Adrenal gland (tissue), 12 donors: ENCODE measurements around the gene EGFLAM. TPM values are rescaled to one million over a fixed set of nuclear protein-coding genes. Genes with fewer than 3 reads are reported as not detected.

ENCODE experiments used
- DNase-seq, 7 donors: peaks; one replicate each; pipeline ENCODE4 v3.0.0-alpha.2; 2019 to 2020
- H3K27ac ChIP-seq, 5 donors: fragments of 200-600 bp; sonication (generic) in 4 of 5; 1 replicate in 3 of 5; 2 replicates in 2 of 5; pipeline versions ENCODE4 v1.5.1 to v1.8.0; 2016 to 2020; ENCODE audit warnings: mild to moderate bottlenecking in 1 of 5
- H3K27me3 ChIP-seq: fragments of 200-600 bp; 2 replicates; pipeline ENCODE4 v1.8.0; 2021
- H3K36me3 ChIP-seq, 2 donors: fragments of 200-600 bp; replicated peaks in 1 of 2; 1 replicate in 1 of 2; 2 replicates in 1 of 2; pipeline versions ENCODE4 v1.5.1 to v1.8.0; 2018 to 2022
- H3K4me1 ChIP-seq, 2 donors: fragments of 200-600 bp; replicated peaks in 1 of 2; 1 replicate in 1 of 2; 2 replicates in 1 of 2; pipeline versions ENCODE4 v1.5.1 to v1.8.0; 2018 to 2021
- H3K4me3 ChIP-seq, 4 donors: fragments of 200-600 bp; sonication (generic) in 3 of 4; one replicate each; pipeline ENCODE4 v1.5.1; 2016 to 2018
- H3K9me3 ChIP-seq, 3 donors: fragments of 200-600 bp; sonication (generic) in 1 of 3; replicated peaks in 1 of 3; 1 replicate in 2 of 3; 2 replicates in 1 of 3; pipeline versions ENCODE4 v1.5.1 to v1.8.0; 2016 to 2021
- POLR2A ChIP-seq, 2 donors: fragments of 450-650 bp; IDR thresholded peaks; one replicate each; pipeline ENCODE4 v1.6.1; 2017; ENCODE audit warnings: antibody characterized with exemption in 2 of 2, mild to moderate bottlenecking in 2 of 2, moderate library complexity in 1 of 2
- WGBS, 4 donors: extraction: QIAGEN DNeasy Blood & Tissue Kit in 2 of 4; methylation state at CpG; one replicate each; pipeline versions ENCODE4 v1.1.5 to v1.1.7; 2013 to 2017; 5-methylcytosine and 5-hydroxymethylcytosine counted together
- intact Hi-C, 2 donors: fragments of 100-400 bp; cut with DNase I; formaldehyde crosslinking; loops; one replicate each; pipeline versions ENCODE4 v1.14.1 to v1.15.0; 2022 to 2023
- polyA plus RNA-seq, 3 donors: library from polyadenylated mRNA; stranded (reverse); fragments of 200-250 nt in 2 of 3; fragments of 350-450 nt in 1 of 3; fragmentation: Illumina TruSeq in 1 of 3; extraction: RNeasy Lipid Tissue Mini Kit (QIAGEN cat#74804) in 1 of 3; gene quantifications; one replicate each; pipeline ENCODE4 v1.2.3, GENCODE V29; 2013 to 2014
- total RNA-seq, 9 donors: library from RNA; depleted of rRNA in 4 of 9; stranded (reverse); fragments of >200 nt in 4 of 9; fragments of 120-200 nt in 1 of 9; fragmentation: NEBNext Ultra II Directional in 1 of 9; extraction: Animal tissue kit (Norgen Biotek cat#: 25700) in 1 of 9; gene quantifications; one replicate each; pipeline versions ENCODE4 v1.1.0 to v1.2.4, GENCODE V29; 2013 to 2023
- TF ChIP-seq, protein P1 (sequence below), 6 experiments: fragments of 450-650 bp in 4 of 6; fragments of 200-600 bp in 2 of 6; sonication (generic) in 1 of 6; IDR thresholded peaks; 1 replicate in 5 of 6; 2 replicates in 1 of 6; pipeline versions ENCODE4 v1.5.1 to v1.8.0; 2016 to 2021; ENCODE audit warnings: antibody characterized with exemption in 6 of 6, mild to moderate bottlenecking in 2 of 6, moderate library complexity in 1 of 6
- donor health status: healthy with polysubstance abuse.
- donor health status: Bipolar disorder and iron deficiency.
- donor health status: DM: yes; HTN: yes; CAD: no.
- donor health status: DM: no; HTN: no; CAD: no.
- donor health status: DM: no; HTN: no; CAD: no.
- donor health status: DM: yes; HTN: yes; CAD: no.

EGFLAM gene
- total and polyA plus RNA-seq, 12 donors = 4.4 to 29.0 (median 16.1) TPM

DNA sequence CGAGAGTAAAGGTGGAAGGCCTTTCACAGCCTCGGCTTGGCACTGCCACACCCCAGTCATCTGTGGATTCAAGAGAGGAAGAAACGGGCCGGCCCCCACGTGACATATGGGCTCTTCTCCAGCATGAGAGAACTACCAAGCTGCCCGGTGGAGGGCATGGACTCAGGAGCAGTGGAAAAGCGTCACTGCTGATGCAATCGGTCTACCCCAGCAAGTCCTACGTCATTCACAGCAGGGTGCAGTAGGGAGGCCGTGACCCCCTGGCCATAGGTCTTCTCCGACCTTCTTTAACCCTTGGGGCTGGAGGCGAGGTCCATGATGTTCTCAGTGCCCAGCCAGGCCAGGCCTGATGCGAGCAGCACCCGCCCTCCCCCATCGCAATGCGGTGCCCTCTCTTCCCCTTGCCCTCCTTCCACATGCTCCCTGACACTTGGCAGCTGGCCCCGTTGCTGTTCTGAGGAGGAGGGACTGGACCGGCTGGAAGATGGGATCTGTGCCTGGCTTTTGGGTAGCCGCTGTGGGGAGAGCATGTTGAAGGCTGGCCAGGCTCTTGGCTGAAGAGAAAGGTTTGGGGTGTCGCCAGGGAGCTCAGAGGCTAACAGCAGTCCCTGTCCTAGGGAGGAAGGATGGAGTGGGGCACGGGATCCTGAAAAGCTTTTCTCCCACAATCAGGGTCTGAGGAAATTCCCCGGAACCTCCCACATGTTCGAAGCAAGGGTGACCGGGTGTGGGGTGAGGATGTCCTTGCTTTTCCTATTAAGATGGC is 208.2 kb downstream of the EGFLAM start:
- WGBS, 4 donors = 66 to 76% (median 71%) methylated on average over 14 to 24 of the region's 24 CpGs
- Histone ChIP-seq H3K36me3 (no peaks in the 10 kb centered on the region), H3K4me3 (no peak overlapping the region), H3K27me3 (no peaks in the 10 kb centered on the region), H3K4me1 (peaks cover 0 to 43% of the 10 kb centered on the region in 2 donors), H3K9me3 (no peaks in the 10 kb centered on the region), H3K27ac (peak overlapping the region in 4 of 5 donors; percentile 63 to 97 (median 73))
- intact Hi-C loops = loop anchor here in 1 of 2 donors (10.0 kb wide), 1 partner anchor 198 kb away; no protein-coding TSS in a partner anchor
- TF ChIP-seq, protein P1, sequence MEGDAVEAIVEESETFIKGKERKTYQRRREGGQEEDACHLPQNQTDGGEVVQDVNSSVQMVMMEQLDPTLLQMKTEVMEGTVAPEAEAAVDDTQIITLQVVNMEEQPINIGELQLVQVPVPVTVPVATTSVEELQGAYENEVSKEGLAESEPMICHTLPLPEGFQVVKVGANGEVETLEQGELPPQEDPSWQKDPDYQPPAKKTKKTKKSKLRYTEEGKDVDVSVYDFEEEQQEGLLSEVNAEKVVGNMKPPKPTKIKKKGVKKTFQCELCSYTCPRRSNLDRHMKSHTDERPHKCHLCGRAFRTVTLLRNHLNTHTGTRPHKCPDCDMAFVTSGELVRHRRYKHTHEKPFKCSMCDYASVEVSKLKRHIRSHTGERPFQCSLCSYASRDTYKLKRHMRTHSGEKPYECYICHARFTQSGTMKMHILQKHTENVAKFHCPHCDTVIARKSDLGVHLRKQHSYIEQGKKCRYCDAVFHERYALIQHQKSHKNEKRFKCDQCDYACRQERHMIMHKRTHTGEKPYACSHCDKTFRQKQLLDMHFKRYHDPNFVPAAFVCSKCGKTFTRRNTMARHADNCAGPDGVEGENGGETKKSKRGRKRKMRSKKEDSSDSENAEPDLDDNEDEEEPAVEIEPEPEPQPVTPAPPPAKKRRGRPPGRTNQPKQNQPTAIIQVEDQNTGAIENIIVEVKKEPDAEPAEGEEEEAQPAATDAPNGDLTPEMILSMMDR (IDR thresholded peaks at IDR 0.05) = no peak
- TF ChIP-seq POLR2A (IDR thresholded peaks at IDR 0.05) = no peak
- DNase-seq = peak in 6 of 7 donors; percentile 53 to 89 (median 74)

DNA sequence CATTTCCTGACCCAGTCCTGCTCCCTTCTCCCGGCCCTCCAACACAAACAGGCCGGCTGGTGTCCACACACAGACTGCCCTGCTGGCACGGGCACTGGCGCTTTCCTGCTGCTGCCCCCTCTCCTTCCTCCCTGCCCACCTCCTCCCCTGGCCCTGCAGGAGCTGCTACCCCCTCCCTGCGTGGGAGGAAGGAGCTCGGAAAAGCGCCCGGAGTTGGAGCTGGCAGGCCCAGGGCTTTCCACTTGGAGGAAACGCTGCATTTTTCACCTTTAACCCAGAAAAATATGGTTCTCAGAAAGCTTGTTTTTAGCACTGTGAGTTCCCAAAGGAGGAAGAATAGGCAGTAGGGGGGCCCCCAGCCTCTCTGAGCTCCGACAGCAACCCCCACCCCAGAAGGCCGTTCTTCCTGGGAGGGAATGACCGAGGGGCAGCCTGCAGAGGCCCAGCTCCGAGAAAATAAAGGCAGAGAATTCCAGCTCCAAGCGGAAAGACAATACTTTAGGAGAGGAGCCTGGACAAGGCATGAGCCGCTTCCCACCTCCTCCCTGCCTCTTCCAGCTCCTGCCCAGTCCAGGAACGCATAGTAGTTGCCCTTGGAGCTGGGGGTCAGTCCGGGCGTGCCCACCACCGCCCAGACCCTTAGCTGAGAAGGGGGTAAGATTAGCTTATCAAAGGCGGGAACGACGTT is 209.1 kb downstream of the EGFLAM start:
- Histone ChIP-seq H3K27ac (peak overlapping the region; percentile 3 to 97 (median 65)), H3K27me3 (no peaks in the 10 kb centered on the region), H3K9me3 (no peaks in the 10 kb centered on the region), H3K36me3 (no peaks in the 10 kb centered on the region), H3K4me1 (peaks cover 0 to 43% of the 10 kb centered on the region in 2 donors), H3K4me3 (no peak overlapping the region)
- peak in 3 of 7 donors; percentile 51 to 73 (median 54) for DNase-seq
- TF ChIP-seq, protein P1 (IDR thresholded peaks at IDR 0.05) = no peak
- no peak for TF ChIP-seq POLR2A (IDR thresholded peaks at IDR 0.05)
- WGBS, 4 donors = 47 to 57% (median 51%) methylated on average over 20 to 22 of the region's 22 CpGs
- intact Hi-C loops = loop anchor here in 1 of 2 donors (10.0 kb wide), 1 partner anchor 197 kb away; no protein-coding TSS in a partner anchor

DNA sequence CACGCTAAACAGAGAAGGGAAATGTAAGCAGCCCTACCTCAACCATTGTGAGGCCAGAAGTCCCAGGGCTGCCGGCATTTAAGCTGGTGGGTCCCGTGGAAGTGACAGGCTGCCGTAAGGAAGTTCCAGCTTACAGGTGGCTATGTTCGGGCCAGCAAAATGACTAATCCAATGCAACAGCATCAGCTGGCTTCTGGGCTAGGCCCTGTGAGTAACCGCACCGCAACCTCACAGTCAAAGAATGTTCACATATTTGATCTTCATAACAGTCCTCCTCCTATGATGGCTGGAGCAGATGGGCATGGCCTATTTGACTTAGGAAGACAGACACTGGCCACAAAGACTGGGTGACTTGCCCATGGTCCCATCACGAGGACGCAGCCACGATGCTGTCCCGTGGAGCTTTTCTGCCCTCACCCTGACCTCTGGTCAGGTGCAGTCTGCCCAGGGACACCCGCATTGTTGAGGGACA is 209.9 kb downstream of the EGFLAM start:
- no peak for TF ChIP-seq POLR2A (IDR thresholded peaks at IDR 0.05)
- TF ChIP-seq, protein P1 (IDR thresholded peaks at IDR 0.05) = no peak
- DNase-seq = peak in 1 of 7 donors; percentile 62
- Histone ChIP-seq H3K36me3 (no peaks in the 10 kb centered on the region), H3K9me3 (no peaks in the 10 kb centered on the region), H3K4me3 (no peak overlapping the region), H3K27ac (peak overlapping the region in 4 of 5 donors; percentile 63 to 97 (median 73)), H3K4me1 (peaks cover 0 to 38% of the 10 kb centered on the region in 2 donors), H3K27me3 (no peaks in the 10 kb centered on the region)
- intact Hi-C loops = loop anchor here in 1 of 2 donors (10.0 kb wide), 1 partner anchor 197 kb away; no protein-coding TSS in a partner anchor
- 74 to 87% (median 83%) methylated on average over 11 to 12 of the region's 12 CpGs for WGBS, 4 donors
